Subcutaneous adipose tissue (tissue), 4 donors: ENCODE measurements around the gene IFT122. TPM values are rescaled to one million over a fixed set of nuclear protein-coding genes. Genes with fewer than 3 reads are reported as not detected.

Source experiments
- total RNA-seq, 4 donors: library from RNA; depleted of rRNA; stranded (reverse); fragments of >200 nt; gene quantifications; one replicate each; pipeline ENCODE4 v1.1.0, GENCODE V29; 2016
- TF ChIP-seq, protein P1 (sequence below): fragments of 450-650 bp; IDR thresholded peaks from one replicate; pipeline ENCODE4 v1.5.1; 2016; ENCODE audit warnings: low read depth, mild to moderate bottlenecking, control low read depth, antibody characterized with exemption, moderate library complexity

The IFT122 gene
- total RNA-seq, 4 donors from 2014 or later: 26.4 to 57.3 (median 45.3) TPM

GRCh38 chr3:129439226-129439816 is 703 bp upstream of the IFT122 start:
- TF ChIP-seq, protein P1, sequence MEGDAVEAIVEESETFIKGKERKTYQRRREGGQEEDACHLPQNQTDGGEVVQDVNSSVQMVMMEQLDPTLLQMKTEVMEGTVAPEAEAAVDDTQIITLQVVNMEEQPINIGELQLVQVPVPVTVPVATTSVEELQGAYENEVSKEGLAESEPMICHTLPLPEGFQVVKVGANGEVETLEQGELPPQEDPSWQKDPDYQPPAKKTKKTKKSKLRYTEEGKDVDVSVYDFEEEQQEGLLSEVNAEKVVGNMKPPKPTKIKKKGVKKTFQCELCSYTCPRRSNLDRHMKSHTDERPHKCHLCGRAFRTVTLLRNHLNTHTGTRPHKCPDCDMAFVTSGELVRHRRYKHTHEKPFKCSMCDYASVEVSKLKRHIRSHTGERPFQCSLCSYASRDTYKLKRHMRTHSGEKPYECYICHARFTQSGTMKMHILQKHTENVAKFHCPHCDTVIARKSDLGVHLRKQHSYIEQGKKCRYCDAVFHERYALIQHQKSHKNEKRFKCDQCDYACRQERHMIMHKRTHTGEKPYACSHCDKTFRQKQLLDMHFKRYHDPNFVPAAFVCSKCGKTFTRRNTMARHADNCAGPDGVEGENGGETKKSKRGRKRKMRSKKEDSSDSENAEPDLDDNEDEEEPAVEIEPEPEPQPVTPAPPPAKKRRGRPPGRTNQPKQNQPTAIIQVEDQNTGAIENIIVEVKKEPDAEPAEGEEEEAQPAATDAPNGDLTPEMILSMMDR: no peak

DNA sequence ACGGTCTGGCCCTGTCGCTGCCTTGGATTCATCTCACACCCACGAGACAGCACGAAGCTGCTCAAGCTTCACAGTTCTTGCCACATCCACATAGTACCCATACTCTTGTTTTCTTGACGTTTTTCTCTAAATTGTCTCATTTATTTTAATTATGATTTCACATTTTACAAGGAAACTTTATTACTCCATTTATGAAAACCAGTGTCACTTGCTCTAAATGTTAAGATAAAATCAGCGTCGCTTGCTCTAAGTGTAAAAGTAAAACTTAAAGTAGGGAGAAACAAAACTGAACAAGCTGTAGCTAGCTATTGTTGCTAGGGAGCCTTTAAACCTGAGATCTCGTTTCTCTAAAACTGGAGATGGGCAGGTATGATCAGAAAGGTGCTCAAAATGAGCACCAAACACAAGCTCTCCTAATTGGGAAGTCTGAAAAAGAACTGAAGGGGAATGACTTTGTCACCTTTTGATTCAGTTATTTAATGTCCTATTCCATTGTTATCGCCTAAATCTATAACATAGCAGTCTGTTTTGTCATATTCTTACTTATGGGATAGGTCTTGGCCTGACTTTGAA is 680 bp downstream of the IFT122 start:
- TF ChIP-seq, protein P1: no peak

DNA sequence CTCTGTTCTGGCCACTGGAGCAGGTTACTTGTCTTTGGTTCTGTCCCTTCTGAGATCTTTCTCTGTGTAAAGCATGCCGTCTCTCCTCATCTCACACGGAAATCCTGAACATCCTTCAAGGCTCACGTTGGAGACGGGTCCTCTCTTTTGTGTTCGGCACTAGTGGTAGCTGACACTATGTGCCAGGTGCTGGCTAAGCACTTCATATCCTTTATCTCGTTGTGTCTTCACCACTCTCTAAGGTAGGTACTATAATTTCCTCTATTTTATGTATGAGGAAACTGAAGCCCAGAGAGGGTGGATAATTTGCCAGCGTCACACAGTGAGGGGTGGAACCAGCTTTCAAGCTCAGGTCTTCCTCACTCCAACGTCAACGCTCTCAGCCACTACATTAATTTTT is 1.2 kb downstream of the IFT122 start:
- TF ChIP-seq, protein P1: no peak

GRCh38 chr3:129441782-129442181 is 1.8 kb downstream of the IFT122 start:
- TF ChIP-seq, protein P1: no peak

DNA sequence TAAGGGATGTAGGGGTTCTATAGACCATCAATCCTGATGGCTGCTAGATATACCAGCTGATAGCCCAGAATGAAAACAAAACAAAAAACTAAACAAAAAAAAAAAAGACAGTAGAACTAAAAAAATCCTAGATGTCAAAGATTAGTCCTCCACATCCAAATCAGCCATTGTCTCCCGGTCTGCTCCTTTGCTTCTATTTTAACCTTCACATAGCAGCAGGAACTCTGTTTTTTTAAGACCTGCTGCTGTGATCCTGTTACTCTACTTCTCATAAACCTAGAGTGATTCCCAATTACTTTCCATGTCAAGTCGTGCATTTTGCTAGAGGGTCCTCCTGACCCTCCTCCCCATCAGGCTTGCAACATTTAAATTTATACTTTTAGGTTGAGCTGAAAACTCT is 2.5 kb downstream of the IFT122 start:
- TF ChIP-seq, protein P1: no peak

GRCh38 chr3:129442947-129443346 is 2.9 kb downstream of the IFT122 start:
- TF ChIP-seq, protein P1: no peak

DNA sequence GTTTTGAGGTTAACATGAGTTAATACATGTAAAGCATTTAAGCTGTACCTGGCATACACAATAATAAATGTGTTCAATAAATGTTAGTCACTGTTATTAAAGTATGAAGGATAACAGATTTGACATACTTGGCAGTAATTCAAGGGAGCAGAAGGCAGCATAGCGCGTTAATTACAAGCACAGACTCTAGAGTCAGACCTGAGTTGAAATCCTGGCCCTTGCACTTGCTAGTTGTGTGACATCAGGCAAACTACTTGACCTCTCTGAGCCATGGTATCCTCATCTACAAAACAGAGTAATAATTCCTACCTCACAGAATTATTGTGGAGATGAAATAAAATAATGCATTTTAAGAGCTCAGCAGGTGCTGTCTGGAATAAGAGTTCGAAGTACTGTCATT is 5.4 kb downstream of the IFT122 start:
- TF ChIP-seq, protein P1: no peak
